Sigmoid colon (tissue), 7 donors: ENCODE data around the gene NLN. TPM values are rescaled to one million over a fixed set of nuclear protein-coding genes. Genes with fewer than 3 reads are reported as not detected.
"Not testable (repeated sequence)": the region's sequence is repeated elsewhere in the genome, so short reads cannot be mapped to it uniquely, and the experiment has no call there.

Experiments
- DNase-seq: peaks from one replicate; pipeline ENCODE4 v3.0.0-alpha.2; 2019
- H3K27ac ChIP-seq, 4 donors: fragments of 200-600 bp; sonication (generic); one replicate each; pipeline ENCODE4 v1.5.1; 2016 to 2019; ENCODE audit warnings: mild to moderate bottlenecking in 1 of 4
- H3K27me3 ChIP-seq, 3 donors: fragments of 200-600 bp; sonication (generic); one replicate each; pipeline ENCODE4 v1.5.1; 2019; ENCODE audit warnings: mild to moderate bottlenecking in 1 of 3
- H3K36me3 ChIP-seq, 4 donors: fragments of 200-600 bp; sonication (generic); one replicate each; pipeline ENCODE4 v1.5.1; 2016 to 2019
- H3K4me1 ChIP-seq, 4 donors: fragments of 200-600 bp; sonication (generic); one replicate each; pipeline ENCODE4 v1.5.1; 2017 to 2019
- H3K4me3 ChIP-seq, 4 donors: fragments of 200-600 bp; sonication (generic); one replicate each; pipeline ENCODE4 v1.5.1; 2017 to 2019; ENCODE audit warnings: mild to moderate bottlenecking in 2 of 4, moderate library complexity in 1 of 4
- H3K9me3 ChIP-seq, 4 donors: fragments of 200-600 bp in 3 of 4; sonication (generic) in 3 of 4; one replicate each; pipeline versions ENCODE4 v1.5.1 to v1.6.1; 2013 to 2019
- EP300 ChIP-seq, 4 donors: sonication (generic); formaldehyde crosslinking; IDR thresholded peaks; one replicate each; pipeline ENCODE4 v1.6.1; 2017; ENCODE audit warnings: antibody characterized with exemption in 4 of 4
- POLR2A ChIP-seq, 2 donors: fragments of 450-650 bp; IDR thresholded peaks; one replicate each; pipeline ENCODE4 v1.6.1; 2016; ENCODE audit warnings: antibody characterized with exemption in 2 of 2, mild to moderate bottlenecking in 2 of 2, moderate library complexity in 2 of 2
- POLR2AphosphoS5 ChIP-seq, 4 donors: sonication (generic); formaldehyde crosslinking; IDR thresholded peaks; one replicate each; pipeline ENCODE4 v1.6.1; 2017; ENCODE audit warnings: antibody characterized with exemption in 4 of 4
- WGBS, 2 donors: extraction: QIAGEN DNeasy Blood & Tissue Kit; methylation state at CpG; one replicate each; pipeline ENCODE4 v1.1.7; 2013; 5-methylcytosine and 5-hydroxymethylcytosine counted together
- intact Hi-C: fragments of 100-400 bp; cut with DNase I; formaldehyde crosslinking; loops from one replicate; pipeline ENCODE4 v1.15.1; 2023
- polyA plus RNA-seq, 3 donors: library from polyadenylated mRNA; stranded (reverse); fragments of 200-250 nt; gene quantifications; one replicate each; pipeline ENCODE4 v1.2.3, GENCODE V29; 2013
- total RNA-seq, 4 donors: library from RNA; depleted of rRNA; stranded (reverse); fragments of >200 nt; gene quantifications; one replicate each; pipeline ENCODE4 v1.1.0, GENCODE V29; 2016
- TF ChIP-seq, protein P1 (sequence below), 4 experiments: fragments of 450-650 bp in 3 of 4; fragments of 200-600 bp in 1 of 4; IDR thresholded peaks; one replicate each; pipeline ENCODE4 v1.5.1; 2016 to 2019; ENCODE audit warnings: antibody characterized with exemption in 4 of 4, mild to moderate bottlenecking in 3 of 4, moderate library complexity in 2 of 4
- donor health status: healthy with polysubstance abuse.
- donor health status: Bipolar disorder and iron deficiency.
- donor health status: healthy.

The NLN gene
- total and polyA plus RNA-seq, 7 donors = 4.8 to 43.7 (median 7.8) TPM

DNA sequence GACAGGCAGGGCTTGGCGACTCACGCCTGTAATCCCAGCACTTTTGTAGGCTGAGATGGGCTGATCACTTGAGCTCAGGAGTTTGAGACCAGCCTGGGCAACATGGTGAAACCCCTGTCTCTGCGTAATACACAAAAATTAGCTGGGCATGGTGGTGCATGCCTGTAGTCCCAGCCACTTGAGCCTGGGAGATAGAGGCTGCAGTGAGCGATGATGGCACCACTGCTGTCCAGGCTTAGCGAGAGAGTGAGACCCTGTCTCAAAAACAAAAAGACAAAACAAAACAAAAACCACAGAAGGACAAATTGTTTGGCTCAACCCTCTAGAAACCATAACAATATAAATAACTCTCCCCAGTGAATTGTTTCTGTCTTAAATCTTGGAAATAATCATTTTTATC lies 111.8 kb downstream of the NLN start:
- no peaks in the 10 kb centered on the region for H3K9me3 ChIP-seq
- no peak for DNase-seq
- no peak for TF ChIP-seq POLR2AphosphoS5 (IDR thresholded peaks at IDR 0.05)
- TF ChIP-seq EP300 (IDR thresholded peaks at IDR 0.05) = no peak
- TF ChIP-seq POLR2A (IDR thresholded peaks at IDR 0.05) = no peak
- no peak overlapping the region for H3K27ac ChIP-seq
- WGBS, 2 donors = 90% methylated on average over 5 of the region's 5 CpGs
- no peaks in the 10 kb centered on the region for H3K4me1 ChIP-seq
- no peaks in the 10 kb centered on the region for H3K36me3 ChIP-seq
- H3K27me3 ChIP-seq = no peaks in the 10 kb centered on the region
- intact Hi-C loops = no loop called here
- no peak overlapping the region for H3K4me3 ChIP-seq

DNA sequence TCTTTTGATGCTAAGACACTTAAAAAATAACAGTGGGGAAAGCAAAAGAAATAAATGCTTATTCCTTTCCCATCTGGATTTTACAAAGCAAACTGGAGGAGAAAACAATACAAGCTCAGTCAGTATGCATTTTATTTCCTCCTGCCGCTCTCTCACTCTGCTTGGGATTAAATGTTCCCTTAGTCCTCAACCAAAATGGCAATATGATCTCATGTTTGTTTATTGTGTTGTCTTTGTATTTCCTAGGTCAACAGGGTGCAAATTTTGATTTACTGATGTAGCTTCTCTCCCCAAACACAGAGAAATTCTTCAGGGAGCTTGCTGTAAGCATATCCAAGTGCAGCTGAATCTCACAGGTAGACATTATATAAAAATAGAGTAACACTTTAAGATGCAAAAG lies 112.3 kb downstream of the NLN start:
- H3K27me3 ChIP-seq = no peaks in the 10 kb centered on the region
- no peak overlapping the region for H3K27ac ChIP-seq
- H3K4me1 ChIP-seq = no peaks in the 10 kb centered on the region
- intact Hi-C loops = no loop called here
- H3K36me3 ChIP-seq = no peaks in the 10 kb centered on the region
- DNase-seq = no peak
- H3K9me3 ChIP-seq = no peaks in the 10 kb centered on the region
- no peak overlapping the region for H3K4me3 ChIP-seq
- WGBS, 2 donors = 85 to 88% methylated on average over 1 of the region's 1 CpG
- TF ChIP-seq EP300 (IDR thresholded peaks at IDR 0.05) (no peak), POLR2A (IDR thresholded peaks at IDR 0.05) (no peak), POLR2AphosphoS5 (IDR thresholded peaks at IDR 0.05) (no peak)
- TF ChIP-seq, protein P1, sequence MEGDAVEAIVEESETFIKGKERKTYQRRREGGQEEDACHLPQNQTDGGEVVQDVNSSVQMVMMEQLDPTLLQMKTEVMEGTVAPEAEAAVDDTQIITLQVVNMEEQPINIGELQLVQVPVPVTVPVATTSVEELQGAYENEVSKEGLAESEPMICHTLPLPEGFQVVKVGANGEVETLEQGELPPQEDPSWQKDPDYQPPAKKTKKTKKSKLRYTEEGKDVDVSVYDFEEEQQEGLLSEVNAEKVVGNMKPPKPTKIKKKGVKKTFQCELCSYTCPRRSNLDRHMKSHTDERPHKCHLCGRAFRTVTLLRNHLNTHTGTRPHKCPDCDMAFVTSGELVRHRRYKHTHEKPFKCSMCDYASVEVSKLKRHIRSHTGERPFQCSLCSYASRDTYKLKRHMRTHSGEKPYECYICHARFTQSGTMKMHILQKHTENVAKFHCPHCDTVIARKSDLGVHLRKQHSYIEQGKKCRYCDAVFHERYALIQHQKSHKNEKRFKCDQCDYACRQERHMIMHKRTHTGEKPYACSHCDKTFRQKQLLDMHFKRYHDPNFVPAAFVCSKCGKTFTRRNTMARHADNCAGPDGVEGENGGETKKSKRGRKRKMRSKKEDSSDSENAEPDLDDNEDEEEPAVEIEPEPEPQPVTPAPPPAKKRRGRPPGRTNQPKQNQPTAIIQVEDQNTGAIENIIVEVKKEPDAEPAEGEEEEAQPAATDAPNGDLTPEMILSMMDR (IDR thresholded peaks at IDR 0.05) = no peak

DNA sequence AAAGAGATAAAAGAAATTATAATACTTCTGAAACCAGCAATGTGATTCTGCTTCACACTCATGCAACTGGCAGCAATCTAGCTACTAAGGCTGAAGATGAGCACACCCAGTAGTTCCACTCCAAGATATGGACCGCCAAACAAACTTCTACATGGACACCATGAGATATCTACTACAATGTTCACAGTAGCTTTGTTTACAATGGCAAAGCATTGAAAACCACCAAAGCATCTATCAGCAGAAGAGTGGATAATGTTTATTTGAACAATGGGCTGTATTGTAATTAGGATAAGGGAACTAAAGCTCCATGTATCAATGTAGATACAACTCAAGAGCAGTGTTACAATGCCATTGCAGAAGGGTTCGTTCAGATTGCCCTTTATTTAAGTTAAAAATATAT lies 113.2 kb downstream of the NLN start:
- no peak overlapping the region for H3K4me3 ChIP-seq
- no peak for DNase-seq
- H3K4me1 ChIP-seq = no peaks in the 10 kb centered on the region
- H3K27me3 ChIP-seq = no peaks in the 10 kb centered on the region
- no peaks in the 10 kb centered on the region for H3K9me3 ChIP-seq
- no peak for TF ChIP-seq POLR2A (IDR thresholded peaks at IDR 0.05)
- TF ChIP-seq POLR2AphosphoS5 (IDR thresholded peaks at IDR 0.05) = no peak
- TF ChIP-seq EP300 (IDR thresholded peaks at IDR 0.05) = no peak
- TF ChIP-seq, protein P1 (IDR thresholded peaks at IDR 0.05) = no peak
- intact Hi-C loops = no loop called here
- H3K27ac ChIP-seq = no peak overlapping the region
- no peaks in the 10 kb centered on the region for H3K36me3 ChIP-seq
- WGBS, 2 donors = 16 to 64% methylated on average over 2 of the region's 2 CpGs

DNA sequence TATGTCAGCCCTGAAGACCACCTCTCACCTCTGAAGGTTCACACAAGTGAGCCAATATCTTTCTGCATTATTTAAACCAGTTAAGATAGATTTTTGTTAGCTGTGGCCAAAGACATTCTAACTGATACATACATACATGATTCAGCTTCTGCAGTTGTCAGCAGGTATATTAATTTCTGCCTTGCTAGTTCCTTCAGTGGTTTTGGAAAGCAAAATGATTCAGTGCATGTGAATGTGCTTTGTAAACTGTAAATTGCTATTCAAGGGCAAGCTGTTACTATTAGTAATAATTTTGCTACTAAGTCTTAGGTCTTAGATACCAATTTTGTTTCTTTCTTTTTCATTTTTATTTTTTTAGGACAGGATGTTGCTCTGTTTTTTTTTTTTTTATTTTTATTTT lies 115.1 kb downstream of the NLN start:
- Histone ChIP-seq H3K4me3 (no peak overlapping the region), H3K4me1 (no peaks in the 10 kb centered on the region), H3K27ac (no peak overlapping the region), H3K9me3 (no peaks in the 10 kb centered on the region), H3K36me3 (no peaks in the 10 kb centered on the region), H3K27me3 (no peaks in the 10 kb centered on the region)
- intact Hi-C loops = no loop called here
- TF ChIP-seq EP300 (IDR thresholded peaks at IDR 0.05) (no peak), POLR2AphosphoS5 (IDR thresholded peaks at IDR 0.05) (no peak), POLR2A (IDR thresholded peaks at IDR 0.05) (no peak)
- TF ChIP-seq, protein P1 (IDR thresholded peaks at IDR 0.05) = no peak
- DNase-seq = no peak

DNA sequence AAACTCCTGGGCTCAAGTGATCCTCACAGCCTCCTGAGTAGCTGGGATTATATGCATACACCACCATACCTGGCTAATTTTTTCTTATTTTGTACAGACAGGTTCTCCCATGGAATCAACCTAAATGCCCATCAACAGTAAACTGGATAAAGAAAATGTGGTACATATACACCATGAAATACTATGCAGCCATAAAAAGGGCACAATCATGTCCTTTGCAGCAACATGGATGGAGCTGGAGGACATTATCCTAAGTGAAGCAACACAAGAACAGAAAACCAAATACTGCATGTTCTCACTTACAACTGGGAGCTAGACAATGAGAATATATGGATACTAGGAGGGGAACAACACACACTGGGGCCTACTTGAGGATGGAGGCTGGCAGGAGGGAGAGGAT lies 117.2 kb downstream of the NLN start:
- DNase-seq, H3K9me3 ChIP-seq, H3K4me1 ChIP-seq, H3K27me3 ChIP-seq, H3K4me3 ChIP-seq, H3K27ac ChIP-seq, H3K36me3 ChIP-seq, intact Hi-C loops: not testable (repeated sequence)

DNA sequence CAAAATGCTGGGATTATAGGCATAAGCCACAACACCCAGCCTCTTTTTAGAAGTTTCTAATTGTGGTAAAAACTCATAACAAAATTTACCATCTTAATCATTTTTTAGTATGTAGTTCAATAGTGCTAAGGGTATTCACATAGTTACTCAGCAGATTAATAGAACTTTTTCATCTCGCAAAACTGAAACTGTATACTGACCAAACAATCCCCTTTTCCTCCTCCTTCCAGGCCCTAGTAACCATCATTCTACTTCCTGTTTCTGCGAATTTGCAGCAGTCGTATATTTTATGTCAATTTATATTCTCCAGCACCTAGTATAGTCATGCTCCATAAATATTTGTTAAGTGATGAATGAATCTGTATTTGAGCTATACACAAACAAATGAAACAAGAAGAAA lies 118.1 kb downstream of the NLN start:
- DNase-seq = no peak
- Histone ChIP-seq H3K9me3 (no peaks in the 10 kb centered on the region), H3K27me3 (no peaks in the 10 kb centered on the region), H3K4me3 (no peak overlapping the region), H3K4me1 (no peaks in the 10 kb centered on the region), H3K27ac (no peak overlapping the region), H3K36me3 (no peaks in the 10 kb centered on the region)
- WGBS, 2 donors = 23 to 28% methylated on average over 3 of the region's 3 CpGs
- TF ChIP-seq POLR2AphosphoS5 (IDR thresholded peaks at IDR 0.05) = no peak
- no peak for TF ChIP-seq EP300 (IDR thresholded peaks at IDR 0.05)
- TF ChIP-seq, protein P1 (IDR thresholded peaks at IDR 0.05) = no peak
- TF ChIP-seq POLR2A (IDR thresholded peaks at IDR 0.05) = no peak
- intact Hi-C loops = no loop called here

DNA sequence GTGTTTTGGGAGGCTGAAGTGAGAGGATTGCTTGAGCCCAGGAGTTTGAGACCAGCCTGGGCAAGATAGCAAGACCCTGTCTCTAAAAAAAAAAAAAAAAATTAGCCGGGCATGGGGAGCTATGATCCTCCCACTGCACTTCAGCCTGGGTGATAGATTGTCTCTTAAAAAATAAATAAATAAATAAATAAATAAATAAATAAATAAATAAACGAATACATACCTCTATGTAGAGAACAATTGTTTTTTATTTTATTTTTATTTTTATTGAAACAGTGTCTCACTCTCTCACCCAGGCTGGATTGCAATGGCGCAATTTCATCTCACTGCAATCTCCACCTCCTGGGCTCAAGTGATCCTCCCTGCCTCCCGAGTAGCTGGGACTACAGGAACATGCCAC lies 122.8 kb downstream of the NLN start:
- DNase-seq, H3K9me3 ChIP-seq, H3K27me3 ChIP-seq, intact Hi-C loops, H3K4me3 ChIP-seq, H3K4me1 ChIP-seq, H3K27ac ChIP-seq, H3K36me3 ChIP-seq: not testable (repeated sequence)
- WGBS, 2 donors = 85 to 93% methylated on average over 4 of the region's 4 CpGs
